Heart left ventricle (tissue), 16 donors: ENCODE data around the gene ARHGAP45. TPM values are rescaled to one million over a fixed set of nuclear protein-coding genes. Genes with fewer than 3 reads are reported as not detected.
"Not testable (repeated sequence)": the region's sequence is repeated elsewhere in the genome, so short reads cannot be mapped to it uniquely, and the experiment has no call there.

Experiments
- ATAC-seq, 4 donors: fragments of 200-7000 bp; cut with Tn5 transposase; one replicate each; pipeline ENCODE4 v1.9.1; 2020 to 2022; ENCODE audit warnings: moderate library complexity in 4 of 4, mild to moderate bottlenecking in 3 of 4, moderate number of reproducible peaks in 1 of 4
- DNase-seq, 5 donors: peaks; one replicate each; pipeline ENCODE4 v3.0.0-alpha.2; 2020
- H3K27ac ChIP-seq, 12 donors: fragments of 200-600 bp; sonication (generic) in 4 of 12; one replicate each; pipeline versions ENCODE4 v1.5.0 to v1.8.0; 2016 to 2022; ENCODE audit warnings: mild to moderate bottlenecking in 2 of 12
- H3K27me3 ChIP-seq, 9 donors: fragments of 200-600 bp; sonication (generic) in 2 of 9; one replicate each; pipeline versions ENCODE4 v1.5.1 to v1.8.0; 2016 to 2022; ENCODE audit warnings: mild to moderate bottlenecking in 3 of 9
- H3K36me3 ChIP-seq, 9 donors: fragments of 200-600 bp; sonication (generic) in 2 of 9; one replicate each; pipeline versions ENCODE4 v1.5.0 to v1.8.0; 2018 to 2022; ENCODE audit warnings: mild to moderate bottlenecking in 2 of 9
- H3K4me1 ChIP-seq, 12 donors: fragments of 200-600 bp; sonication (generic) in 4 of 12; one replicate each; pipeline versions ENCODE4 v1.5.0 to v1.8.0; 2016 to 2022; ENCODE audit warnings: mild to moderate bottlenecking in 3 of 12
- H3K4me3 ChIP-seq, 12 donors: fragments of 200-600 bp; sonication (generic) in 4 of 12; one replicate each; pipeline versions ENCODE4 v1.5.0 to v1.8.0; 2017 to 2022; ENCODE audit warnings: mild to moderate bottlenecking in 9 of 12, moderate library complexity in 4 of 12
- H3K9me3 ChIP-seq, 12 donors: fragments of 200-600 bp; sonication (generic) in 4 of 12; one replicate each; pipeline versions ENCODE4 v1.5.0 to v1.8.0; 2016 to 2022; ENCODE audit warnings: mild to moderate bottlenecking in 1 of 12
- CTCF ChIP-seq, 12 donors: fragments of 200-600 bp; sonication (generic) in 4 of 12; IDR thresholded peaks; one replicate each; pipeline versions ENCODE4 v1.5.0 to v1.8.0; 2018 to 2022; ENCODE audit warnings: antibody characterized with exemption in 12 of 12, mild to moderate bottlenecking in 5 of 12
- POLR2A ChIP-seq, 2 donors: fragments of 450-650 bp; IDR thresholded peaks; one replicate each; pipeline ENCODE4 v1.6.1; 2017; ENCODE audit warnings: antibody characterized with exemption in 2 of 2, mild to moderate bottlenecking in 2 of 2, moderate library complexity in 2 of 2
- WGBS, 4 donors: extraction: QIAGEN DNeasy Blood & Tissue Kit in 2 of 4; methylation state at CpG; one replicate each; pipeline versions ENCODE4 v1.1.5 to v1.1.7; 2013 to 2018; 5-methylcytosine and 5-hydroxymethylcytosine counted together
- intact Hi-C, 10 donors: fragments of 100-400 bp; cut with DNase I; formaldehyde crosslinking; loops; one replicate each; pipeline versions ENCODE4 v1.11.1 to v1.14.2; 2022
- polyA plus RNA-seq, 2 donors: library from polyadenylated mRNA; stranded (reverse); fragments of 200-250 nt; gene quantifications; one replicate each; pipeline ENCODE4 v1.2.3, GENCODE V29; 2013
- total RNA-seq, 9 donors: library from RNA; depleted of rRNA in 2 of 9; stranded (reverse); fragments of >200 nt in 2 of 9; fragmentation: NEBNext Ultra II Directional in 3 of 9; extraction: Animal tissue kit (Norgen Biotek cat#: 25700) in 3 of 9; gene quantifications; one replicate each; pipeline versions ENCODE4 v1.1.0 to v1.2.4, GENCODE V29; 2016 to 2023
- donor health status: ischemic (EF 13 %, LVEDD 7.1; RV severe dilation, severe dysfunction).
- donor health status: healthy with polysubstance abuse.
- donor health status: DM: no; HTN: yes; CAD: no.
- donor health status: DM: no; HTN: no; CAD: no.
- donor health status: ischemic (EF 25% LVEDD 6.9; RV normal size, moderate dysfunction).
- donor health status: ischemic (EF 25% LVEDD 5.7; RV mildly dilated, moderate dysfunction).
- donor health status: healthy.
- donor health status: DM: yes; HTN: yes; CAD: no.
- donor health status: ischemic (EF 35%, LVEDD 5.7; RV mildly dilated, moderate dysfunction).
- donor health status: nonischemic (EF 11% LVEDD 7.7; RV severe dilation, severe dysfunction).
- donor health status: DM: yes; HTN: yes; CAD: no.
- donor health status: PGD.
- donor health status: ischemic (EF 29% LVEDD 5.4; RV normal size, mild dysfunction).
- donor health status: nonischemic (EF 23%, LVEDD 6.1; RV moderate dilation, normal function).

The ARHGAP45 gene
- total and polyA plus RNA-seq, 11 donors = 1.6 to 38.2 (median 4.7) TPM

- H3K9me3 ChIP-seq = no peaks in the 10 kb centered on the region
- peak overlapping the region in 5 of 12 donors; percentile 16 to 37 (median 28) for H3K4me3 ChIP-seq
- peak overlapping the region in 11 of 12 donors; percentile 54 to 85 (median 70) for H3K27ac ChIP-seq
- ATAC-seq = peak; percentile 89 to 96 (median 90)
- peaks cover 5 to 29% (median 16%) of the 10 kb centered on the region in 12 donors for H3K4me1 ChIP-seq
- DNase-seq = peak; percentile 97 to 99 (median 97)
- WGBS, 4 donors = 25 to 51% (median 35%) methylated on average over 12 to 44 of the region's 44 CpGs
- TF ChIP-seq POLR2A (IDR thresholded peaks at IDR 0.05) = no peak
- TF ChIP-seq CTCF (IDR thresholded peaks at IDR 0.05) = peak; percentile 84 to 100 (median 97)
- intact Hi-C loops = loop anchor here (1.0 to 5.0 kb wide), 5 partner anchors 59 to 127 kb away; partner anchors contain the start of genes CBARP (in 1 of the 10) and SBNO2 (in 1 of the 10)
- no peaks in the 10 kb centered on the region for H3K27me3 ChIP-seq
- peaks cover 0 to 96% (median 64%) of the 10 kb centered on the region in 9 donors for H3K36me3 ChIP-seq
Measured at GRCh38 chr19:1113030-1113985, 46.3 kb downstream of the ARHGAP45 start.

DNA sequence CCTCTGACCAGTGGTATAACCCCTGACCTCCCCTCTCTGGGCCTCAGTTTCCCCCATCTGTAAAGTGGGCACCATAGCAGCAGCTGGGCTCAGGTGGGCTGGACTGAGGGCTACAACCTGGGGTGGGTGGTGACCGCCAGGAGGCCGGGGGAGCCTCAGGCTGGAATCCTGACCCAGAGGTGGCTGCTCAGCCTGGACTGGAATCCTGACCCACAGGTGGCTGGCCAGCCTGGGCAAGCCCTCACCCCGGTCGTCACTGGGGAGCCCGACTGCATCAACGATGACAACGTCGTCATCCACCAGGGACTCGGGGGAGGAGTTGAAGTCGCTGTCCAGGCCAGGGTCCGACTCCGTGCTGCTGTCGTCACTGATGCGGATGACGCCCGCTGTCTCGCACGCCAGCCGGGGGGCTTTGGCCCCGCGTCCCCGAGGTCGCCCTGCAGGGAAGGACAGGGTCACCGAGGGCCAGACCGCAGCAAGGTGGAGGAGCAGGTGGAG is 47.1 kb downstream of the ARHGAP45 start:
- Histone ChIP-seq H3K27me3 (no peaks in the 10 kb centered on the region), H3K4me3 (peak overlapping the region in 1 of 12 donors; percentile 28), H3K27ac (peak overlapping the region in 9 of 12 donors; percentile 54 to 85 (median 75)), H3K36me3 (peaks cover 0 to 96% (median 65%) of the 10 kb centered on the region in 9 donors), H3K4me1 (peaks cover 5 to 29% (median 16%) of the 10 kb centered on the region in 12 donors), H3K9me3 (no peaks in the 10 kb centered on the region)
- DNase-seq = peak in 1 of 5 donors; percentile 37
- intact Hi-C loops = loop anchor here (1.0 to 5.0 kb wide), 5 partner anchors 58 to 126 kb away; partner anchors contain the start of genes CBARP (in 1 of the 10) and SBNO2 (in 1 of the 10)
- 91 to 95% (median 93%) methylated on average over 7 to 25 of the region's 25 CpGs for WGBS, 4 donors
- no peak for ATAC-seq
- TF ChIP-seq CTCF (IDR thresholded peaks at IDR 0.05) (no peak), POLR2A (IDR thresholded peaks at IDR 0.05) (no peak)

DNA sequence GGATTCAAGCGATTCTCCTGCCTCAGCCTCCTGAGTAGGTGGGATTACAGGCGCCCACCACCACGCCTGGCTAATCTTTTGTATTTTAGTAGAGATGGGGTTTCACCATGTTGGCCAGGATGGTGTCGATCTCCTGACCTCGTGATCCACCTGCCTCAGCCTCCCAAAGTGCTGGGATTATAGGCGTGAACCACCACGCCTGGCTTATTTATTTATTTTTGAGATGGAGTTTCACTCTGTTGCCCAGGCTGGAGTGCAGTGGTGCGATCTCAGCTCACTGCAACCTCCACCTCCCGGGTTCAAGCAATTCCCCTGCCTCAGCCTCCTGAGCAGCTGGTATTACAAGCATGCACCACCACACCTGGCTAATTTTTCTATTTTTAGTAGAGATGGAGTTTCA is 47.8 kb downstream of the ARHGAP45 start:
- H3K4me3 ChIP-seq, H3K9me3 ChIP-seq, H3K27me3 ChIP-seq, ATAC-seq, DNase-seq, H3K27ac ChIP-seq: not testable (repeated sequence)
- 94 to 98% (median 97%) methylated on average over 9 of the region's 9 CpGs for whole genome bisulfite sequencing, 4 donors
- Histone ChIP-seq H3K36me3 (peaks cover 0 to 96% (median 69%) of the 10 kb centered on the region in 9 donors), H3K4me1 (peaks cover 5 to 29% (median 16%) of the 10 kb centered on the region in 12 donors)
- intact Hi-C loops = loop anchor here (5.0 kb wide), 4 partner anchors 58 to 123 kb away; partner anchors contain the start of genes SBNO2 (in 2 of the 10) and CBARP (in 1 of the 10)

DNA sequence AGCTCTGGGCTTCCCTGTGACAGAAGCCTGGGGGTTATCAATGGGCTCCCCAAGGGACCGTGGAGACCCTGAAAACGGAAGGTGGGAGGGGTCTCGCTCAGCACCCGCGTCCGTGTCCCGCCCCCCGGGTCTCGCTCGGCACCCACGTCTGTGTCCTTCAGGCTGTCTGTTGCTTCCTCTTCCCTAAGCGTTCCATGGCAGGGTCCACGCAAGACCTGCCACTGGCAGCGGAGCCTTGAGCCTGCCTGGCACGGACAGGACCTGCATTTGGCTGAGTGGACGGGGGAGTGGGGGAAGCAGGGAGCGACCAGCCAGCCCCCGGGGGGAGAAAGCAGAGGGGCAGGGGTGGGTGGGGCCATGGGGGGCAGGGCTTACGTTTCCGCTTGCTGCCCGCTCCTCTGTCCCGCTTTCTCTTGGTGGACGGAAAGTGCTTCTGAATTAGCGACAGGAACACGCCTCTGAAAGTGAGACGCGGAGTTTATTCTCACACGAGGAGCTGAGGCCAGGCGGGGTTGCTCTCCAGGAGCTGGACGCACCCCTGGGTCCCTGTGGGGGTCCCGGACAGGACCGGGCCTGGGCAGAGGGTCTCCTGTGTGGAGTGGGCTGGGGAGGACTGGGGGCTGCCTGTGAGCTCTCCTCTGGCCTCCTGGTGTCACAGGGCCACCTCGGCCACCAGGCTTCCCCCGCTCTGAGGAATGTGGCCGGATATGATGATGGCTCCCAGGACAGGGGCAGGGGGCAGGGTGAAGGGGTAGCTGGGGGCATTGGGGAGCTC is 48.9 kb downstream of the ARHGAP45 start:
- H3K27ac ChIP-seq = no peak overlapping the region
- ATAC-seq (no peak), DNase-seq (peak in 2 of 5 donors; percentile 21 to 22)
- peaks cover 5 to 26% (median 16%) of the 10 kb centered on the region in 12 donors for H3K4me1 ChIP-seq
- peaks cover 2 to 97% (median 74%) of the 10 kb centered on the region in 9 donors for H3K36me3 ChIP-seq
- H3K27me3 ChIP-seq = no peaks in the 10 kb centered on the region
- intact Hi-C loops = loop anchor here in 1 of 10 donors (5.0 kb wide), 1 partner anchor 56 kb away; the partner anchor contains the start of gene SBNO2
- no peak overlapping the region for H3K4me3 ChIP-seq
- 86 to 94% (median 93%) methylated on average over 27 to 35 of the region's 35 CpGs for WGBS, 4 donors
- TF ChIP-seq CTCF (IDR thresholded peaks at IDR 0.05) = no peak
- TF ChIP-seq POLR2A (IDR thresholded peaks at IDR 0.05) = no peak
- no peaks in the 10 kb centered on the region for H3K9me3 ChIP-seq
